Smooth muscle cell (in vitro differentiated cells): ENCODE measurements around the gene UGT1A6. TPM values are rescaled to one million over a fixed set of nuclear protein-coding genes. Genes with fewer than 3 reads are reported as not detected.

Source experiments
- DNase-seq: peaks from one replicate; lab custom pipeline; 2025; ENCODE audit not compliant: unreplicated experiment; lab: John Stamatoyannopoulos, UW
- H2AFZ ChIP-seq: fragments of 200-600 bp; sonication (generic); 2 replicates; pipeline ENCODE4 v1.6.0; 2016; ENCODE audit warnings: antibody characterized with exemption, low read depth, mild to moderate bottlenecking
- H3F3A ChIP-seq: fragments of 200-600 bp; sonication (generic); 2 replicates; pipeline ENCODE4 v1.6.0; 2017; ENCODE audit warnings: antibody characterized with exemption, low read depth
- H3K27ac ChIP-seq: fragments of 200-600 bp; sonication (generic); 2 replicates; pipeline ENCODE4 v1.5.1; 2016; ENCODE audit warnings: low read depth, mild to moderate bottlenecking
- H3K27me3 ChIP-seq: fragments of 200-600 bp; sonication (generic); 2 replicates; pipeline ENCODE4 v1.6.1; 2016; ENCODE audit warnings: low read depth, mild to moderate bottlenecking
- H3K36me3 ChIP-seq: fragments of 200-600 bp; sonication (generic); 2 replicates; pipeline ENCODE4 v1.5.1; 2016; ENCODE audit warnings: low read depth
- H3K4me1 ChIP-seq: fragments of 200-600 bp; sonication (generic); 2 replicates; pipeline ENCODE4 v1.5.1; 2016; ENCODE audit warnings: low read depth
- H3K4me2 ChIP-seq: fragments of 200-600 bp; sonication (generic); 2 replicates; pipeline ENCODE4 v1.6.0; 2016; ENCODE audit warnings: mild to moderate bottlenecking
- H3K4me3 ChIP-seq: fragments of 200-600 bp; sonication (generic); 2 replicates; pipeline ENCODE4 v1.5.1; 2016; ENCODE audit warnings: mild to moderate bottlenecking
- H3K79me2 ChIP-seq: fragments of 200-600 bp; sonication (generic); 2 replicates; pipeline ENCODE4 v1.6.0; 2016; ENCODE audit warnings: low read depth, mild to moderate bottlenecking
- H3K9ac ChIP-seq: fragments of 200-600 bp; sonication (generic); 2 replicates; pipeline ENCODE4 v1.6.0; 2016; ENCODE audit warnings: low read depth
- H3K9me3 ChIP-seq: fragments of 200-600 bp; sonication (generic); replicated peaks from 2 replicates; pipeline ENCODE4 v1.5.1; 2016; ENCODE audit warnings: low read depth
- H4K20me1 ChIP-seq: fragments of 200-600 bp; sonication (generic); 2 replicates; pipeline ENCODE4 v1.6.0; 2016; ENCODE audit warnings: low read depth
- CTCF ChIP-seq: fragments of 200-600 bp; sonication (generic); IDR thresholded peaks from 2 replicates; pipeline ENCODE4 v1.5.1; 2017; ENCODE audit warnings: borderline replicate concordance, mild to moderate bottlenecking, antibody characterized with exemption; ENCODE audit not compliant: insufficient read depth, poor library complexity, severe bottlenecking
- WGBS: methylation state at CpG from one replicate; pipeline ENCODE4 v1.1.7; 2016; ENCODE audit warnings: low lambda C conversion rate; 5-methylcytosine and 5-hydroxymethylcytosine counted together
- polyA plus RNA-seq: library from polyadenylated mRNA; unstranded; fragments of >200 nt; fragmentation: Nextera tagmentation; extraction: Ambion mirVana; gene quantifications from 2 replicates; pipeline ENCODE4 v1.2.1, GENCODE V29; 2016
- total RNA-seq: library from RNA; depleted of rRNA; stranded (reverse); fragments of >200 nt; gene quantifications from 2 replicates; pipeline ENCODE4 v1.2.3, GENCODE V29; 2014

The UGT1A6 gene
- total and polyA plus RNA-seq, 2 experiments from 2014 or later: 0.63 TPM; not detected in 1

- Histone ChIP-seq H3F3A (no peaks in the 10 kb centered on the region), H3K79me2 (no peaks in the 10 kb centered on the region), H2AFZ (no peak overlapping the region), H3K4me3 (no peak overlapping the region), H3K9me3 (no peaks in the 10 kb centered on the region), H3K4me2 (no peak overlapping the region), H3K27me3 (no peaks in the 10 kb centered on the region), H3K9ac (no peak overlapping the region), H4K20me1 (no peaks in the 10 kb centered on the region), H3K36me3 (no peaks in the 10 kb centered on the region), H3K4me1 (no peaks in the 10 kb centered on the region), H3K27ac (no peak overlapping the region)
- DNase-seq: no peak
- TF ChIP-seq CTCF: no peak
- WGBS: 60% methylated on average over 1 of the region's 1 CpG
Measured at GRCh38 chr2:233674314-233674713, 18.4 kb upstream of the UGT1A6 start.

- Histone ChIP-seq H3K9ac (no peak overlapping the region), H3K9me3 (no peaks in the 10 kb centered on the region), H3K27ac (no peak overlapping the region), H3K79me2 (no peaks in the 10 kb centered on the region), H3K36me3 (no peaks in the 10 kb centered on the region), H3F3A (no peaks in the 10 kb centered on the region), H3K4me3 (no peak overlapping the region), H3K4me2 (no peak overlapping the region), H3K27me3 (no peaks in the 10 kb centered on the region), H3K4me1 (no peaks in the 10 kb centered on the region), H4K20me1 (no peaks in the 10 kb centered on the region), H2AFZ (no peak overlapping the region)
- no peak for TF ChIP-seq CTCF
- DNase-seq: no peak
- 47% methylated on average over 4 of the region's 4 CpGs for WGBS
Measured at GRCh38 chr2:233674995-233675394, 17.7 kb upstream of the UGT1A6 start.

- no peaks in the 10 kb centered on the region for H3K9me3 ChIP-seq
- H3K27ac ChIP-seq: no peak overlapping the region
- no peak overlapping the region for H2AFZ ChIP-seq
- H3F3A ChIP-seq: no peaks in the 10 kb centered on the region
- 71% methylated on average over 2 of the region's 2 CpGs for WGBS
- no peak for TF ChIP-seq CTCF
- H4K20me1 ChIP-seq: no peaks in the 10 kb centered on the region
- H3K27me3 ChIP-seq: no peaks in the 10 kb centered on the region
- no peak for DNase-seq
- no peaks in the 10 kb centered on the region for H3K36me3 ChIP-seq
- no peak overlapping the region for H3K9ac ChIP-seq
- no peak overlapping the region for H3K4me2 ChIP-seq
- H3K79me2 ChIP-seq: no peaks in the 10 kb centered on the region
- H3K4me1 ChIP-seq: no peaks in the 10 kb centered on the region
- no peak overlapping the region for H3K4me3 ChIP-seq
Measured at GRCh38 chr2:233676046-233676445, 16.6 kb upstream of the UGT1A6 start.

- Histone ChIP-seq H3K9me3 (no peaks in the 10 kb centered on the region), H4K20me1 (no peaks in the 10 kb centered on the region), H3K4me2 (no peak overlapping the region), H3K4me1 (no peaks in the 10 kb centered on the region), H3F3A (no peaks in the 10 kb centered on the region), H3K27ac (no peak overlapping the region), H3K27me3 (no peaks in the 10 kb centered on the region), H3K4me3 (no peak overlapping the region), H3K36me3 (no peaks in the 10 kb centered on the region), H3K9ac (no peak overlapping the region), H2AFZ (no peak overlapping the region), H3K79me2 (no peaks in the 10 kb centered on the region)
- no peak for TF ChIP-seq CTCF
- DNase-seq: no peak
- 67% methylated on average over 4 of the region's 4 CpGs for WGBS
Measured at GRCh38 chr2:233679196-233679595, 13.5 kb upstream of the UGT1A6 start.
